HEK293 (cell line): ENCODE measurements around the gene PPY.

Experiments
- CTCF ChIA-PET: fragments of 350-600 bp; formaldehyde crosslinking; extraction: SDS; loops from one replicate; lab custom pipeline; 2021; ENCODE audit warnings: antibody characterized with exemption; lab: Yijun Ruan, JAX
- POLR2A ChIA-PET: fragments of 300-600 bp; formaldehyde crosslinking; extraction: SDS; loops from one replicate; lab custom pipeline; 2020; ENCODE audit warnings: antibody characterized with exemption, inconsistent platforms; lab: Yijun Ruan, JAX
- H3K27ac ChIP-seq: fragments of 200-500 bp; sonication (Bioruptor generic); 2 replicates; pipeline ENCODE4 v1.5.1; 2014; ENCODE audit warnings: low read depth, low read length, control low read depth, inconsistent platforms; ENCODE audit errors: extremely low read depth
- H3K36me3 ChIP-seq, 2 experiments: fragments of 200-500 bp in 1 of 2; sonication (Bioruptor generic) in 1 of 2; 1 replicate in 1 of 2; 2 replicates in 1 of 2; pipeline ENCODE4 v1.5.1; 2014 to 2017; ENCODE audit warnings: inconsistent platforms in 2 of 2, low read length in 2 of 2; ENCODE audit not compliant: control insufficient read depth in 2 of 2, insufficient read depth in 1 of 2
- H3K4me1 ChIP-seq: fragments of 200-500 bp; sonication (Bioruptor generic); 2 replicates; pipeline ENCODE4 v1.5.1; 2014; ENCODE audit warnings: mild to moderate bottlenecking, low read length, inconsistent platforms; ENCODE audit not compliant: control insufficient read depth, insufficient read depth
- H3K4me3 ChIP-seq: 2 replicates; pipeline ENCODE4 v1.5.1; 2011; ENCODE audit warnings: low read depth, mild to moderate bottlenecking, control low read depth, low read length, moderate library complexity
- H3K9me3 ChIP-seq: fragments of 200-500 bp; sonication (Bioruptor generic); 2 replicates; pipeline ENCODE4 v1.5.1; 2014; ENCODE audit warnings: low read depth, low read length, inconsistent platforms; ENCODE audit not compliant: control insufficient read depth, insufficient read depth
- CTCF ChIP-seq: fragments of 450-650 bp; formaldehyde crosslinking; IDR thresholded peaks from 2 replicates; pipeline ENCODE4 v1.5.1; 2016; ENCODE audit warnings: missing biosample characterization, missing genetic modification characterization
- EGR2 ChIP-seq: fragments of 450-650 bp; formaldehyde crosslinking; IDR thresholded peaks from 2 replicates; pipeline ENCODE4 v1.5.1; 2016; ENCODE audit warnings: low read depth, missing biosample characterization, missing genetic modification characterization
- PBX3 ChIP-seq: sonication (generic); formaldehyde crosslinking; IDR thresholded peaks from 2 replicates; pipeline ENCODE4 v1.8.1; 2022; ENCODE audit warnings: mild to moderate bottlenecking, moderate library complexity, missing genetic modification reagents
- PRDM4 ChIP-seq: fragments of 450-650 bp; formaldehyde crosslinking; IDR thresholded peaks from 2 replicates; pipeline ENCODE4 v1.5.1; 2017; ENCODE audit warnings: missing biosample characterization, missing genetic modification characterization
- ZFHX2 ChIP-seq: fragments of 450-650 bp; formaldehyde crosslinking; conservative IDR thresholded peaks from 2 replicates; pipeline ENCODE4 v1.5.1; 2016; ENCODE audit warnings: missing biosample characterization, missing genetic modification characterization
- ZNF362 ChIP-seq: fragments of 450-650 bp; formaldehyde crosslinking; IDR thresholded peaks from 2 replicates; pipeline ENCODE4 v1.5.1; 2016; ENCODE audit warnings: missing biosample characterization, missing genetic modification characterization
- ZNF391 ChIP-seq: fragments of 450-650 bp; formaldehyde crosslinking; IDR thresholded peaks from 2 replicates; pipeline ENCODE4 v1.5.1; 2016; ENCODE audit warnings: low read depth, missing biosample characterization, missing genetic modification characterization, borderline replicate concordance
- ZNF398 ChIP-seq: fragments of 450-650 bp; formaldehyde crosslinking; IDR thresholded peaks from 2 replicates; pipeline ENCODE4 v1.5.1; 2017; ENCODE audit warnings: missing biosample characterization, missing genetic modification characterization
- ZNF600 ChIP-seq: fragments of 450-650 bp; formaldehyde crosslinking; IDR thresholded peaks from 2 replicates; pipeline ENCODE4 v1.5.1; 2016; ENCODE audit warnings: missing biosample characterization, missing genetic modification characterization
- ZNF707 ChIP-seq: fragments of 450-650 bp; formaldehyde crosslinking; IDR thresholded peaks from 2 replicates; pipeline ENCODE4 v1.5.1; 2016; ENCODE audit warnings: missing biosample characterization, missing genetic modification characterization

The PPY gene

GRCh38 chr17:43951750-43952149 is 9.5 kb upstream of the PPY start:
- CTCF ChIA-PET: interaction anchor here (0.6 to 2.2 kb wide), 4 partner anchors 8 to 105 kb away, joined by 3 to 7 read pairs (median 4); no protein-coding TSS in a partner anchor
- no peaks in the 10 kb centered on the region for H3K9me3 ChIP-seq
- H3K27ac ChIP-seq: no peak overlapping the region
- POLR2A ChIA-PET: interaction anchor here (0.5 kb wide), 1 partner anchor 412 kb away, joined by 4 read pairs; the partner anchor contains the start of gene FAM171A2
- no peaks in the 10 kb centered on the region for H3K4me1 ChIP-seq
- no peak overlapping the region for H3K4me3 ChIP-seq
- TF ChIP-seq PBX3 (CRISPR knock-in tag) (no peak), ZNF600 (tag by site-specific recombination) (peak; percentile 97), ZNF398 (no peak)
- no peaks in the 10 kb centered on the region for H3K36me3 ChIP-seq

- ChIA-PET POLR2A (interaction anchor here (0.5 kb wide), 1 partner anchor 20 kb away, joined by 4 read pairs; no protein-coding TSS in a partner anchor), CTCF (interaction anchor here (1.0 to 2.2 kb wide), 8 partner anchors 7 to 104 kb away, joined by 3 to 10 read pairs (median 4); no protein-coding TSS in a partner anchor)
- no peaks in the 10 kb centered on the region for H3K36me3 ChIP-seq
- H3K9me3 ChIP-seq: no peaks in the 10 kb centered on the region
- H3K27ac ChIP-seq: no peak overlapping the region
- H3K4me1 ChIP-seq: no peaks in the 10 kb centered on the region; the same call in 1 of the 2 replicates
- peak; percentile 68 for TF ChIP-seq EGR2 (tag by site-specific recombination)
- TF ChIP-seq ZFHX2: peak; percentile 67
- no peak for TF ChIP-seq ZNF707 (tag by site-specific recombination)
- H3K4me3 ChIP-seq: no peak overlapping the region
These were observed 8.3 kb upstream of the PPY start for GRCh38 chr17:43950554-43950953.

GRCh38 chr17:43949781-43950180 is 7.5 kb upstream of the PPY start:
- Histone ChIP-seq H3K4me1 (no peaks in the 10 kb centered on the region; the same call in 1 of the 2 replicates), H3K27ac (no peak overlapping the region), H3K9me3 (no peaks in the 10 kb centered on the region), H3K36me3 (no peaks in the 10 kb centered on the region), H3K4me3 (no peak overlapping the region)
- CTCF ChIA-PET: interaction anchor here (1.1 to 1.2 kb wide), 6 partner anchors 9 to 72 kb away, joined by 3 to 10 read pairs (median 4); no protein-coding TSS in a partner anchor
- POLR2A ChIA-PET: interaction anchor here (0.5 kb wide), 1 partner anchor 21 kb away, joined by 4 read pairs; no protein-coding TSS in a partner anchor
- TF ChIP-seq ZNF391 (no peak), CTCF (peak; percentile 37; the same call in 1 of the 2 replicates)

- H3K36me3 ChIP-seq: no peaks in the 10 kb centered on the region
- no peak overlapping the region for H3K27ac ChIP-seq
- H3K9me3 ChIP-seq: no peaks in the 10 kb centered on the region
- ChIA-PET CTCF (interaction anchor here (0.5 to 11.2 kb wide), 12 partner anchors 11 to 295 kb away, joined by 3 to 267 read pairs (median 4); partner anchors contain the start of gene MPP2), POLR2A (interaction anchor here (0.7 kb wide), 1 partner anchor 196 kb away, joined by 5 read pairs; no protein-coding TSS in a partner anchor)
- TF ChIP-seq PRDM4 (no peak), ZNF362 (tag by site-specific recombination) (0 out of 2 replicates have a peak, but pooled peaks have one; percentile 7)
- no peaks in the 10 kb centered on the region; the same call in 1 of the 2 replicates for H3K4me1 ChIP-seq
- no peak overlapping the region for H3K4me3 ChIP-seq
These were observed 4.5 kb upstream of the PPY start for GRCh38 chr17:43946781-43947180.
